ENCODE data around the gene UROC1.

GRCh38 chr3:126537116-126537729 is 19.6 kb upstream of the UROC1 start:
- TF ChIP-seq, protein P1, sequence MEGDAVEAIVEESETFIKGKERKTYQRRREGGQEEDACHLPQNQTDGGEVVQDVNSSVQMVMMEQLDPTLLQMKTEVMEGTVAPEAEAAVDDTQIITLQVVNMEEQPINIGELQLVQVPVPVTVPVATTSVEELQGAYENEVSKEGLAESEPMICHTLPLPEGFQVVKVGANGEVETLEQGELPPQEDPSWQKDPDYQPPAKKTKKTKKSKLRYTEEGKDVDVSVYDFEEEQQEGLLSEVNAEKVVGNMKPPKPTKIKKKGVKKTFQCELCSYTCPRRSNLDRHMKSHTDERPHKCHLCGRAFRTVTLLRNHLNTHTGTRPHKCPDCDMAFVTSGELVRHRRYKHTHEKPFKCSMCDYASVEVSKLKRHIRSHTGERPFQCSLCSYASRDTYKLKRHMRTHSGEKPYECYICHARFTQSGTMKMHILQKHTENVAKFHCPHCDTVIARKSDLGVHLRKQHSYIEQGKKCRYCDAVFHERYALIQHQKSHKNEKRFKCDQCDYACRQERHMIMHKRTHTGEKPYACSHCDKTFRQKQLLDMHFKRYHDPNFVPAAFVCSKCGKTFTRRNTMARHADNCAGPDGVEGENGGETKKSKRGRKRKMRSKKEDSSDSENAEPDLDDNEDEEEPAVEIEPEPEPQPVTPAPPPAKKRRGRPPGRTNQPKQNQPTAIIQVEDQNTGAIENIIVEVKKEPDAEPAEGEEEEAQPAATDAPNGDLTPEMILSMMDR (conservative IDR thresholded peaks at IDR 0.05; ENCODE audit: low read depth, low read length) = no peak
- no peak for TF ChIP-seq EZH2 (IDR thresholded peaks at IDR 0.05; ENCODE audit: borderline replicate concordance, low read depth, low read length, poor library complexity, severe bottlenecking)
